KOPT-K1 (cell line): ENCODE measurements around the gene FADD.

Source experiments
- H3K27ac ChIP-seq: fragments of 200-600 bp; sonication (generic); 2 replicates; pipeline ENCODE4 v1.5.1; 2016; ENCODE audit warnings: antibody characterized with exemption, mild to moderate bottlenecking, low read depth, low read length; ENCODE audit not compliant: poor library complexity, severe bottlenecking
- H3K36me3 ChIP-seq: fragments of 200-600 bp; sonication (generic); 2 replicates; pipeline ENCODE4 v1.5.1; 2017; ENCODE audit warnings: antibody characterized with exemption, mild to moderate bottlenecking, low read length, moderate library complexity; ENCODE audit not compliant: insufficient read depth
- H3K9me3 ChIP-seq: fragments of 200-600 bp; sonication (generic); 2 replicates; pipeline ENCODE4 v1.5.1; 2017; ENCODE audit warnings: antibody characterized with exemption, low read length, mild to moderate bottlenecking; ENCODE audit not compliant: insufficient read depth, poor library complexity, severe bottlenecking

FADD gene

GRCh38 chr11:70230840-70231710, 28.0 kb downstream of the FADD start:
- no peak overlapping the region for H3K27ac ChIP-seq
- H3K9me3 ChIP-seq, result peaks cover 8% of the 10 kb centered on the region
- no peaks in the 10 kb centered on the region for H3K36me3 ChIP-seq

DNA sequence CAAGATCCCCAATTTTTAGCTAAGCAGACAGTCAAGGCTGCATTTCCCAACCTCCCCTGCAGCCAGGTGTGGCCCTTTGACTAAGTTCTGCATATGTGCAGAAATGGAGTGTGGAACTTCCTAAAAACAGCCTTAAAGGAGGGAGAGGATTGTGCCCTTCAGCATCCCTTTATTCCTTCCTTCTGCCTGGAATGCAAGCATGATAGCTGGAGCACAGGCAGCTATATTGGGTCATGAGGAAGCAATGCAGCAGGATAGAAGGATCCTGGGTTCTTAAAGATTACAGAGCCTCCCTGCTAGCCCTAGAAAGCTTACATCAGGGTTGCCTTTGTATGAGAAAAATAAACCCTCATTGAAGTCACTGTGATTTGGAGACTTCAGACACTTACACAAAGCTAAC, 29.9 kb downstream of the FADD start:
- Histone ChIP-seq H3K36me3 (no peaks in the 10 kb centered on the region), H3K27ac (no peak overlapping the region), H3K9me3 (peaks cover 8% of the 10 kb centered on the region)

GRCh38 chr11:70233511-70233934, 30.4 kb downstream of the FADD start:
- H3K27ac ChIP-seq, result no peak overlapping the region
- no peaks in the 10 kb centered on the region for H3K36me3 ChIP-seq
- peaks cover 8% of the 10 kb centered on the region for H3K9me3 ChIP-seq

DNA sequence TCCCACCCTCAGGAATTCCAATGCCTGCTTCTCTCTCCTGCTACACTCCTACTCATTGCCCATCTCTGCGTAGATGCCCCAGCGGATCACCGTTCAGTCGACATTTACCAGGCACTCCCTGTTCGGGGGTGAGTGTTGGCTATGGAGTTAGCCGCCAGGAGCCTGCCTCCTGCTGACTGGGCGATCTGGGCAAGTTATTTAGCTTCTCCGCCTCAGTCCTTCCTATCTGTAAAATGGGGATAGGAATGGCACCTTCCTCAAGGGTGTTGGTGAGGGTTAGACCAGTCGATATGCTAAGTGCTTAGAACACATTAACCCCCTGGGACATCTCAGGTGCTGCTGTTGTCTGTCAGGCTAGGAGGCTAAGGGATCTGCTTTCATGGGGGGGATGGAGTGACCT, 30.9 kb downstream of the FADD start:
- H3K36me3 ChIP-seq, result no peaks in the 10 kb centered on the region
- H3K9me3 ChIP-seq, result peaks cover 8% of the 10 kb centered on the region
- no peak overlapping the region for H3K27ac ChIP-seq

DNA sequence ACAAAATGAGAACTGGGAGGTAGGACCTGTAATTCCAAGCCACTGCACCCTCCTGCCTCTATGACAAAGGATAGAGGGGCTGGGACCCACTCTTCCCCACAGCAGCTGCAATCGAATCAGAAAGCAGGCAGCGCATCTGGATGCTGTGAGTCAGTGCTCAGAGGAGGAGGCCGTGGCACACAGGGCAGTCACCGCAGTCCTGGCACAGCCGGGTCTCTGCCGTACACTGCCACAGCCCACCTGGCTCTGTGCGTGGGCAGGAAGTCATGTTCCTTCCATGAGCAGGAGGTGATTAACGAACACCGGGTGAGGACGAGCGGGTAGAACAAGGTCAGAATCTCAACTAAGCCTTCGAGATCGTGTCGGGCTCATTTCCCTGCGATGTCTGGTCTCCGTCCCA, 37.2 kb downstream of the FADD start:
- H3K9me3 ChIP-seq, result no peaks in the 10 kb centered on the region
- no peak overlapping the region for H3K27ac ChIP-seq
- H3K36me3 ChIP-seq, result no peaks in the 10 kb centered on the region

- no peaks in the 10 kb centered on the region for H3K36me3 ChIP-seq
- H3K27ac ChIP-seq, result no peak overlapping the region
- H3K9me3 ChIP-seq, result no peaks in the 10 kb centered on the region
Measured at GRCh38 chr11:70241709-70242108, 38.6 kb downstream of the FADD start.

DNA sequence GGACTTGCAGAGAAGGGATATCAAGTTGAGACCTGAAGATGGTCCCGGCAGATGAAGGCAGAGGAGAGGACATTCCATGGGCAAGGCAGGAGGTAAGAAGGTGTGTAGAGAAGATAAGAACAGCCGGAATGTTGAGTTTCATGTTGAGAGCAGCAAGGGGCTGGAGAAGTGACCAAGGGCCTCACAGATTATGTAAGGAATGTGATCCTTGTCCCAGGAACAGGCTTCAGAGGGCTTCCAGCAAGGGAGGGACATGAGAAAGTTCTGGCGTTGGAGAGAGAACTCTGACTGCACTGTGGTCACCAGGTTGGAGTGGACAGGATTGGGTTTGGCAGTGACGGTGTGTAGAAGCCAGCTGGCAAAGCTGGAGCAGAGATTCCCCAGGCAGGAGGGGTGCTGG, 39.8 kb downstream of the FADD start:
- no peaks in the 10 kb centered on the region for H3K9me3 ChIP-seq
- no peak overlapping the region for H3K27ac ChIP-seq
- no peaks in the 10 kb centered on the region for H3K36me3 ChIP-seq

- Histone ChIP-seq H3K9me3 (no peaks in the 10 kb centered on the region), H3K36me3 (no peaks in the 10 kb centered on the region), H3K27ac (no peak overlapping the region)
Measured at GRCh38 chr11:70243912-70244652, 41.0 kb downstream of the FADD start.

DNA sequence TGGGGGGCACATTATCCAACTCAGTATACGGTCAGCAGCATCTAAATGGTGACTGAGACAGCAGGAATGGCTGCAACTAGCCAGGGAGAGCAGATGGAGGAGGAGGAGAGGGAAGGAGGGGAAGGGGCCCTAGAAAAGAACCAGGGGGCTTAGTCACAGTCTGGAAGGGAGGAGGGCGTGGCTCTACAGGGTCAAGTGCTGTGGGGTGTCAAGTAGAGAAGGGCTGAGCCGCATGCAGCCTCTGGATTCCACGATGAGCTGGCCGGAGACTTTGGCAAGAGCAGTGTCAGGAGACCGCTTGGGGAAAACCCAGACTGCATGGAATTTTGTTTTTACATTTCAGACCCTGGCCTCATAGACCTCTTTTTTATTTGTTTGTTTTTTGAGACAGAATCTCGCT, 41.6 kb downstream of the FADD start:
- Histone ChIP-seq H3K9me3 (no peaks in the 10 kb centered on the region), H3K27ac (no peak overlapping the region), H3K36me3 (no peaks in the 10 kb centered on the region)

- Histone ChIP-seq H3K27ac (no peak overlapping the region), H3K36me3 (no peaks in the 10 kb centered on the region), H3K9me3 (no peaks in the 10 kb centered on the region)
Measured at GRCh38 chr11:70246196-70246595, 43.1 kb downstream of the FADD start.

GRCh38 chr11:70247042-70247709, 44.1 kb downstream of the FADD start:
- Histone ChIP-seq H3K9me3 (no peaks in the 10 kb centered on the region), H3K36me3 (no peaks in the 10 kb centered on the region), H3K27ac (no peak overlapping the region)

- H3K27ac ChIP-seq, result no peak overlapping the region
- no peaks in the 10 kb centered on the region for H3K9me3 ChIP-seq
- H3K36me3 ChIP-seq, result no peaks in the 10 kb centered on the region
Measured at GRCh38 chr11:70247710-70248072, 44.6 kb downstream of the FADD start.

DNA sequence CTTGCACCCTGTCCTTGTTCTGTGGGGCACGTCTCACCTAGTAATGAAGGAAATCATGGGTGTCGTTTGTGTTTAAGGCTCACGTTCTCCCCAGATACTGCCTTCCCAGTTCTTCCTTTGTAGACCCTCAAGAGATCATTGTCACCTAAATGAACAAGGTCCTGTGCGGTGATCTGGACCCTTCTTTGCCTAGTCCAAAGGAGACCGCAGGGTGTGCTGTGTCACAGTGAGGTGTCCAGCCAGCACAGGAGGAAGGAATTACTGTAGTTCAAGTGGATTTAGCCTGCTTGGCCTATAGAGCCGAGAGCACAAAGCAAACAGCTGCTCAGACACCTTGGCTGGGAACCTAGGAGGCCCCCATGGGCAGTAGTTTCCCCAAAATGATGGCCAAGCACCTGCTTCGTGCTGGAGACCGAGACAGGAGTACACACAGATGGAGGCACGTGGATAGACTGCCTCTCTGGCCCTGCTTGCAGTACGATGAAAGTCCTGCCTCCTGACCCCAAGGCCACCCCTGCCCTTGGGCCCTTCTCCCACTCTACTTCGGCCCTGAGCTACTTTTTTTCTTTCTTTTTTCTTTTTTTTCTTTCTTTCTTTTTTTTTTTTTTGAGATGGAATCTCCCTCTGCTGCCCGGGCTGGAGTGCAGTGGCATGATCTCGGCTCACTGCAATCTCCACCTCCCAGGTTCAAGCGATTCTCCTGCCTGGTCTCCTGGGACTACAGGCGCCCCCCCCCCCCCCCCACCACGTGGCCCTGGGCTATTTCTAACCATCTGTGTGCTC, 48.0 kb downstream of the FADD start:
- Histone ChIP-seq H3K9me3 (no peaks in the 10 kb centered on the region), H3K27ac (no peak overlapping the region), H3K36me3 (no peaks in the 10 kb centered on the region)

GRCh38 chr11:70251659-70252321, 48.7 kb downstream of the FADD start:
- H3K27ac ChIP-seq, result no peak overlapping the region
- no peaks in the 10 kb centered on the region for H3K36me3 ChIP-seq
- H3K9me3 ChIP-seq, result no peaks in the 10 kb centered on the region
